ENCODE data around the gene SYNDIG1L. TPM values are rescaled to one million over a fixed set of nuclear protein-coding genes. Genes with fewer than 3 reads are reported as not detected.
A peak's percentile ranks its signal among the peaks of the same experiment; 100 is the strongest.

SYNDIG1L gene
- total and polyA plus RNA-seq, 2 of the 4 experiments (the other 2 are of a cell fraction), result not detected

DNA sequence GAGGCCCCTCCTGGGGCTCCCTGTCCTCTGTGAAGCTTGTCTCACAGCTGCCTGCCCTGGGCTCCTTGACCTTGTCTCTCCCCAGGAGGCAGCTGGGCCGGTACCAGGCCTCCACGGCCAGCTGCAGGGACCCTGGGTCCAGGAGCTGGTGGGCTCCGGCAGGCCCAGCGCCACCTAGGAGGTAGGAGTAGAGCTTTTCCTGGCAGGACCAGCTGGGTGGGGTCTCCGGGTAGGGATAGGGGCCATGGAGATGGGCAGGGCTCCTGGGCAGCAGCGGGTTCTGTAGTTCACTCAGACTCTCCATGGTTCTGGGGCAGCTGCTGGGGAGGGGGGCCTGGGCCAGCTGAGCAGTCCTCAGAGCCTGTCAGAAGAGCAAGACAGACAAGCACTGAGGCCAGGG is 16.6 kb downstream of the SYNDIG1L start:
- Histone ChIP-seq H3K27ac (ENCODE audit: insufficient read depth, low read length) (no peak overlapping the region), H3K56ac (ENCODE audit: extremely low read depth, insufficient read depth, low read length) (no peak overlapping the region), H3K18ac (ENCODE audit: low read depth, low read length) (no peak overlapping the region), H3K9ac (ENCODE audit: low read depth, low read length) (no peak overlapping the region), H3K4me3 (ENCODE audit: insufficient read depth, low read depth, low read length) (no peak overlapping the region), H2BK15ac (ENCODE audit: low read depth, low read length) (no peak overlapping the region), H4K5ac (ENCODE audit: low read depth, low read length) (no peak overlapping the region), H3K4me2 (ENCODE audit: low read depth, low read length) (no peak overlapping the region), H4K20me1 (ENCODE audit: insufficient read depth, low read length) (no peaks in the 10 kb centered on the region), H2BK20ac (ENCODE audit: low read depth, low read length) (no peak overlapping the region), H3K4me1 (ENCODE audit: control insufficient read depth, insufficient read depth, low read length) (no peaks in the 10 kb centered on the region), H3K23ac (ENCODE audit: low read depth, low read length) (no peak overlapping the region), H3K14ac (replicated peaks; ENCODE audit: low read depth, low read length) (no peak overlapping the region), H2BK5ac (ENCODE audit: low read depth, low read length, poor library complexity, severe bottlenecking) (no peak overlapping the region), H4K91ac (ENCODE audit: insufficient read depth, low read depth, low read length) (no peak overlapping the region), H3K9me1 (ENCODE audit: insufficient read depth, low read length) (no peaks in the 10 kb centered on the region), H2AK5ac (ENCODE audit: low read depth, low read length) (no peak overlapping the region), H3K4ac (ENCODE audit: low read depth, low read length) (no peak overlapping the region), H2BK120ac (ENCODE audit: low read depth, low read length) (no peak overlapping the region), H2AFZ (replicated peaks; ENCODE audit: low read length, poor library complexity) (no peak overlapping the region), H3K36me3 (ENCODE audit: control insufficient read depth, insufficient read depth, low read length) (no peaks in the 10 kb centered on the region), H3K9me3 (ENCODE audit: control insufficient read depth, insufficient read depth, low read length) (no peaks in the 10 kb centered on the region), H3K79me1 (ENCODE audit: low read depth in 1 of 2, low read length in 2 of 2) (no peaks in the 10 kb centered on the region), H3K27me3 (ENCODE audit: control insufficient read depth, insufficient read depth, low read length) (peaks cover 66% of the 10 kb centered on the region), H4K8ac (ENCODE audit: low read depth in 2 of 2, low read length in 2 of 2) (no peak overlapping the region), H2AK9ac (replicated peaks; ENCODE audit: low read depth, low read length, poor library complexity) (peak overlapping the region; percentile 14)
- ATAC-seq (ENCODE audit: low read depth), result no peak
- in situ Hi-C loops (cut with MboI; ENCODE audit: low sequenced_read_pairs) (no loop called here), dilution Hi-C loops (cut with HindIII; ENCODE audit: low sequenced_read_pairs, unreplicated experiment) (no loop called here), intact Hi-C loops (cut with micrococcal nuclease) (no loop called here)
- TF ChIP-seq SMC3 (IDR thresholded peaks at IDR 0.05; ENCODE audit: low read depth, low read length) (no peak), FOS (IDR thresholded peaks at IDR 0.05; ENCODE audit: low read depth, low read length) (no peak), RAD21 (IDR thresholded peaks at IDR 0.05; ENCODE audit: low read length) (no peak), CTCF (conservative IDR thresholded peaks at IDR 0.05; ENCODE audit: low read depth, low read length) (no peak), POLR2A (IDR thresholded peaks at IDR 0.05; ENCODE audit: low read depth, low read length) (no peak), MAFK (IDR thresholded peaks at IDR 0.05; ENCODE audit: low read depth, low read length) (no peak), USF2 (IDR thresholded peaks at IDR 0.05; ENCODE audit: low read depth, low read length) (no peak), CEBPB (IDR thresholded peaks at IDR 0.05; ENCODE audit: low read depth, low read length) (no peak), CHD1 (IDR thresholded peaks at IDR 0.05; ENCODE audit: low read depth, low read length) (no peak), BHLHE40 (IDR thresholded peaks at IDR 0.05; ENCODE audit: low read depth, low read length) (no peak)
- TF ChIP-seq, protein P1, sequence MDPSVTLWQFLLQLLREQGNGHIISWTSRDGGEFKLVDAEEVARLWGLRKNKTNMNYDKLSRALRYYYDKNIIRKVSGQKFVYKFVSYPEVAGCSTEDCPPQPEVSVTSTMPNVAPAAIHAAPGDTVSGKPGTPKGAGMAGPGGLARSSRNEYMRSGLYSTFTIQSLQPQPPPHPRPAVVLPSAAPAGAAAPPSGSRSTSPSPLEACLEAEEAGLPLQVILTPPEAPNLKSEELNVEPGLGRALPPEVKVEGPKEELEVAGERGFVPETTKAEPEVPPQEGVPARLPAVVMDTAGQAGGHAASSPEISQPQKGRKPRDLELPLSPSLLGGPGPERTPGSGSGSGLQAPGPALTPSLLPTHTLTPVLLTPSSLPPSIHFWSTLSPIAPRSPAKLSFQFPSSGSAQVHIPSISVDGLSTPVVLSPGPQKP (IDR thresholded peaks at IDR 0.05; ENCODE audit: borderline replicate concordance, low read depth, low read length), result no peak
- ChIA-PET POLR2A (ENCODE audit: unreplicated experiment) (no interaction called here), CTCF (no interaction called here)
- no TSS peak for BruUV-seq (replicated peaks)
- no peak for DNase-seq
- 53% methylated on average over 4 of the region's 6 CpGs; no CpG with 5 or more reads in 1 of the 2 experiments for WGBS, 2 experiments (ENCODE audit: extremely low coverage in 2 of 2, insufficient read length in 1 of 2)
